ENCODE results near the gene IGFN1. TPM values are rescaled to one million over a fixed set of nuclear protein-coding genes. Genes with fewer than 3 reads are reported as not detected.

IGFN1 gene
- total and polyA plus RNA-seq, 2 of the 8 experiments (the other 6 are each of a cell fraction or from before 2014, with no cell fraction given): not detected

DNA sequence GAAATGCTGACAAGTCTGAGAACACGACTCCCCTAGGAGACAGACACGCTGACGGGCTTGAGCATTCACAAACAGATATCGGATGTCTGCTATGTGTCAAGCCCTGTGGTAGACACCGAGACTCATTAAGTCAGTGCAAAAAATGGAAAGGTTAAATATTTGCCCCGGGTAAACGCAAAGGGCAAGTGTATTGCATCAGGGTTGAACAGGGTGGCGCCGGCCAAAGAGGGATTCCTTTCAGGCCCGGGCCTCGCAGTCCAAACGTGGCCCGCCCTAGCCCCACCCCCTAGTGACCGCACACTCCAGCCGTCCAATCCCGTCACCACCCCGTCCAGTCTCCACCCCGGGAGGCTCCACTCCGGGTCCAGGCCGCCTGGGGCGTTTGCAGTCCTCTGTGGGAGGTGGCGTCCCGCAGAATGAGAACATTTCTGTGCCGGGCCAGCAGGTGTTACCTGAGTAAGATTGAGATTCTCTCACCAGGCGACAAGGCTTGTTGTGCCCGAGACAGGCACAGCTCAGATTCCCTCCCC, 20.0 kb upstream of the IGFN1 start (continued):
- peak; percentile 41; the same call in 1 of the 2 replicates for TF ChIP-seq ATF2 (IDR thresholded peaks at IDR 0.05; ENCODE audit: low read length)
- no peak for TF ChIP-seq BCL11A (IDR thresholded peaks at IDR 0.05; ENCODE audit: low read depth in 2 of 2, low read length in 2 of 2)
- TF ChIP-seq JUND (IDR thresholded peaks at IDR 0.05; ENCODE audit: low read length): no peak
- no peak for TF ChIP-seq JUN (IDR thresholded peaks at IDR 0.05; ENCODE audit: low read depth, low read length)
- no peak for TF ChIP-seq ASH2L (IDR thresholded peaks at IDR 0.05; ENCODE audit: low read length)
- no peak for TF ChIP-seq RNF2 (IDR thresholded peaks at IDR 0.05; ENCODE audit: borderline replicate concordance, low read depth, low read length, missing control alignments, poor library complexity, severe bottlenecking)

Measured in H1 (cell line).